ENCODE results near the gene ADARB2.
"Not testable (repeated sequence)": the region's sequence is repeated elsewhere in the genome, so short reads cannot be mapped to it uniquely, and the experiment has no call there.

Gene ADARB2

DNA sequence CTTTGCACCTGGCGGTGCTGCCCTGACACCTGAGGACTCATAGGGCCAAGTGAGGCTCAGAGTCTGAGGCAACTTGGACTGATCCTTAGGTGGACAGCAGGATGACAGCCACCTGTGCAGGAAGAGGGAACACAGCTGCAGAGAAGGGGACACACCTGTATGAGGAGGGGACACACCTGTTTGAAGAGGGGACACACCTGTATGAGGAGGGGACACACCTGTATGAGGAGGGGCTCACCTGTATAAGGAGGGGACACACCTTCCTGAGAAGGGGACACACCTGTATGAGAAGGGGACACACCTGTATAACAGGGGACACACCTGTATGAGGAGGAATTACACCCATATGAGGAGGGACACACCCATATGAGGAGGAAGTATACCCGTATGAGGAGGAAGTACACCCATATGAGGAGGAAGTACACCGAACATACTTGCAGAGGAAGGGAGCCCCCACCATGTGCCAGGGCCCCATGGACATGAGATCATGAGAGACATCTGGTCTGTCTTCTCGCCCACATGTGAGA is 285.9 kb downstream of the ADARB2 start:
- DNase-seq, result no peak

DNA sequence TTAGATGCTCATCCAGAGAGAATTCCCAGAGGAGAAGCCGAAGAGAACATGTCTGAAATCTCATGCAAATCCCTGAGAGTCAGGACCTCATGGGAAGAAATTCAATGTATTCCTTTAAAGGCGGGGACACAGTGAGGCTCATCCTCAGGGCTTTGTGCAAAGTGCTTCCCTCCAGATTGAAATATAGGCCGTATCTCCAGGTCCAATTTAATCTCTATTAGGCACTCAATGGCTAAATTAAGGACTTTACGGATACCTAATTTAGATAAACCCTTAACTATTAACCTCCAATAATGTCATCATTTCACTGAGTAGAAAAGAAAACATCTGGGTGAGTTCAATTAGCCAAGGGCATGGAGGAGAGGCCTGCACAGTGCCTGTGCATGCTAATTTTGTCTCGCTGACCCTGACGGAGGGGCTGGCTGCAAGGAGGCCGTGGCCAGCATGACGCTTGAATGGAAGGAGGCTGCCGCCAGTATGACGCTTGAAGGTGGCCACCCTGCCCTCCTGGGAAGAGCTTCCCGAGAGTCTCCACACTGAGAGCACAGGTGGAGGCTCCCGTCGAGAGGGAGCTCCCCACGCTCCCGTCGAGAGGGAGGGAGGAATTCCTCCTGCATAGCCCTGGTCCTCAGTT is 287.6 kb downstream of the ADARB2 start:
- DNase-seq, result no peak

GRCh38 chr10:1449021-1449420 is 288.3 kb downstream of the ADARB2 start:
- DNase-seq, result no peak

- DNase-seq, result no peak
Observed at GRCh38 chr10:1448252-1448930, 288.9 kb downstream of the ADARB2 start.

DNA sequence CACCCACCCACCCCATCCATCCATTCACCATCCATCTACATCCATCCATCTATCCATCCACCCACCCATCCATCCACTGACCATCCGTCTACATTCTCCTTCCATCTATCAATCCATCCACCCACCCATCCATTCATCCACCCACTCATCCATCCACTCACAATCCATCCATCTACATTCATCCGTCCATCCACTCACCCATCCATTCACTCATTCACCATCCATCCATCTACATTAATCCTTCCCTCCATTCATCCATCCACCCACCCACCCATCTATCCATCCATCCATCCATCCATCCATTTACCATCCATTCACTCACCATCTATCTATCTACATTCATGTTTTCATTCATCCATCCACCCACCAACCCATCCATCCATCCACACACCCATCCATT is 292.5 kb downstream of the ADARB2 start:
- DNase-seq, result no peak

GRCh38 chr10:1440897-1441296 is 296.4 kb downstream of the ADARB2 start:
- no peak for DNase-seq

- DNase-seq, result no peak
Observed at GRCh38 chr10:1434912-1435692, 302.2 kb downstream of the ADARB2 start.

DNA sequence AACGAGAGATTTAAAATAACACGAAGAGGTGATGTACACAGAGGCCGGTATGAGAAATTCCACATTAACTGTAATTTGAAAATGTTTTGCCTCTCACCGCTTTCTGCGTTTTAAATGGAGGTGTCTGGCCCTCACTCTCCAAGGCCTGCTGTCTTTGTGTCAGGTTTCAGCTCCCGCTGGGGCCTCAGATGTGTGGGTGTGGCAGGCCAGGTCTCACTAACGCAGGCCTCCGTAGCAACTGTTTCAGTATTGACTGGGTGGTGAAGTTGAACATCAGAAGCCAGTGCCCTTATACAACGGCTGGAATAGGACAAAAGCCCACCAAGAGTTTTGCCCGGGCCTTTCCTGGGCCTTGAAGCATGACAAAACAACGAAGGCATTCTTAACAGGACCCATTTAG is 303.1 kb downstream of the ADARB2 start:
- no peak for DNase-seq

DNA sequence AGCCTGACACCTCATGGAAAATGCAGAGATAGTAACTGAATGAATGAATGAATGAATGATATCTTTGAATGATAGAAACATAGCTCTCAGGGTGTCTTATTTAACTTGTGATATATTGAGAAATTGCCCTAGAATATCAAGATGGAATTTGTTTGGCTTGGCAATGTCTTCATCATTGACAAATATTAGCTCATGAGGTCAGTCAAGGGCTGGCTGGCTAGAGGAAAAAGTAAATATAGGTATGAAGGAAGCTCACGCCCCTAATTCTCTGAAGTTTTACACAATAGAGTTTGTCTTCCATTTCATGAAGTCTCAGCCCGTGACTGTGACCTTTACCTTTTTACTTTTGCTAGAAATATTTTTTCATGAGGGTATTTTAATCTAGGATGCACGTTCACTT is 305.2 kb downstream of the ADARB2 start:
- no peak for DNase-seq

GRCh38 chr10:1431229-1431628 is 306.1 kb downstream of the ADARB2 start:
- no peak for DNase-seq

DNA sequence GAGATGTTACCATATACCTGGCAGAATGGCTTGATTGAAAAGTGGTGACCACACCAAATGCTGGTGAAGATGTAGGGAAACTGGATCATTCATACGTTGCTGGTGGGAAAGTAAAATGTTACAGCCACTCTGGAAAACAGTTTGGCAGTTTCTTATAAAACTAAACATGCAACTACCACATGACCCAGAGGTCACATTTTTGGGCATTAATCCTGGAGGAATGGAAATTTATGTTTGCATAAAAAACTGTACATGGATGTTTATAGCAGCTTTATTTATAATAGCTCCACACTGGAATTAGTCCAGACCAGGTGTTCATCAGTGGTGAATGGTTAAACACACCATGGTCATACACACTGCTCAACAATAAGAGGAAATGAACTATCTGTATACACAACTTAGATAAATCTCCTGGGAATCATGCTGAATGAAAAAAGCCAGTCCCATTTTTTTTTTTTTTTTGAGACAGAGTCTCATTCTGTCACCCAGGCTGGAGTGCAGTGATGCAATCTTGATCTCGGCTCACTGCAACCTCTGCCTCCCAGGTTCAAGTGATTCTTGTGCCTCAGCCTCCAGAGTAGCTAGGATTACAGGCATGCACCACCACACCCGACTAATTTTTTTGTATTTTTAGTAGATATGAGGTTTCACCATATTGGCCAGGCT is 309.7 kb downstream of the ADARB2 start:
- not testable (repeated sequence) for DNase-seq

DNA sequence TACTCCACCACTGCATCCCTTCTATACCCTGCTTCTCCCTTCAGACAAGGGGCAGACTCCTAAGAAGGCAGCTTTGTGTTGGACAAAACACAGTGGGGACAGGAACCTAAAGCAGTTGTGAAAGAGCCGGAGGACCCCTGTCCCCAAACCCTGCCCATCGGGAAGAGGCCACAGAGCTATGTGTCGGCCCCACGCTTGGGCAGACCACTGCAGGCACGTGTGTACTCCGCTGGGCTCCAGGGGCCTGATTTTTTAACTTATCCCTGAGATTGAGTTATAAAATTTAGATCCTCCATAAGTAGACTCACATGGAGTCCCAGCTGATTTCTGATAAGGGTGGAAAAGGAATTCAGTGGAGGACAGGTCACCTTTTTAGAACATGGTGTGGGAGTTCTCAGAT is 310.5 kb downstream of the ADARB2 start:
- DNase-seq, result no peak

DNA sequence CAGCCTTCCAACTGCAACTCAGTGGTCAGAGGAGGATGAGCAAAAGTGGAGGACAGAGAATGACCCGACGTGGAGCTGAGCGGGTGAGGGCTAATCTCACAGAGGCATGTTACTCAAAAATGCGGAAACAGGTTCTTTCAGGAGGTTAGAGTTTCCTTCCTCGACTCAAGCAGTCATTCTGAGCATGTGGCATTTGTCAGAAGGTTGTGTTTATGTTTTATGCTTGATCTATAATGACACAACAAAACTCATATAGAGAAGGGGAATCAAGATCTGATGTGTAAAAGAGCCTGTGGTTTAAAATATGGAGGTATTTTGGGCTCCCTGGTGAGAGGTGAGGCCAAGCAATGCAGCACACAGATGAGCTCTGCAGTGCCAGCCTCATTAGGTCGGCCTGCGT is 311.4 kb downstream of the ADARB2 start:
- DNase-seq, result no peak

- no peak for DNase-seq
Observed at GRCh38 chr10:1424648-1425047, 312.7 kb downstream of the ADARB2 start.

DNA sequence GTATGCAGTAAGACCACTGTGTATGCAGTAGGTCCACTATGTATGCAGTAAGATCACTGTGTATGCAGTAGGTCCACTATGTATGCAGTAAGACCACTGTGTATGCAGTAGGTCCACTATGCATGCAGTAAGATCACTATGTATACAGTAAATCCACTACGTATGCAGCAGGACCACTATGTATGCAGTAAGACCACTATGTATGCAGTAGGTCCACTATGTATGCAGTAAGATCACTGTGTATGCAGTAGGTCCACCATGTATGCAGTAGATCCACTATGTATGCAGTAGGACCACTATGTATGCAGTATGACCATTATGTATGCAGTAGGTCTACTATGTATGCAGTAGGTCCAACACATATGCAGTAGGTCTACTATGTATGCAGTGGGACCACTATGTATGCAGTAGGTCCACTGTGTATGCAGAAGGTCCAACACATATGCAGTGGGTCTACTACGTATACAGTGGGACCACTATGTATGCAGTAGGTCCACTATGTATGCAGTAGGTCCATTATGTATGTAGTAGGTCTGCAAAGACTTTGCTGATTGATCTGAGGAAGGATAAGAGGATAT is 313.6 kb downstream of the ADARB2 start:
- DNase-seq, result no peak

GRCh38 chr10:1422275-1422674 is 315.1 kb downstream of the ADARB2 start:
- DNase-seq, result no peak

DNA sequence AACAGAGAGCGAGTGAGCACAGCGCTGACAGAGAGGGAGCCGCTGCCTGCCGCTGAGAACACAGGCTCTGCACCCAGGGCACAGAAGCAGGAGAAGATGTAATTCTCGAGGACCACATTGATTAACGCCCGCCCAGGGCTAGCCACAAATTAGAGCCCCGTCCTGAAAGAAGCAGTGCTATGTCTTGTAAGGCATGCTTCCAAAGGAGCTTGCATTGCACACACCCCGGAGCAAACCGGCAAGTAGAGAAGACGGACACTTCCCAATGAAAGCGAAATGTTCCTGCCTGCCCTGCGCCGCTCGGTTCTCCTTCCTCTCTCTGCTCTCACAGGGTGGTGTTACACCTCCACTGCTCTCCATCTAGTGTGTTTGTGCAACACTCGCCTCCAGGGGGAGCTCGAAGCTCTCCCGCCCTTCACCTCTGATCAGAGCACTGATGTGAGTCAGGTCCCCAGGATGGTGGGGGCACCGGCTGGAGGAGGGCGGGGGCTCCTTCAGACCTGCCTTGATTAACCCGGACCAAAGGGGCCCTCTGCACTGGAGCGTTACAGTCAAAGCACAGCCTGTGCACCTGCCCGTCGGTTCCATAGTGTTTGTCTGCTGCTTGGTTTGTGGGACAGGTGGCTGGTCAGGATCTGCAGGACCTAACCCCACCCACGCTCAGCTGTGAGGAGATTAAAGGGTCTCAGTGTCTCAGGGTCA is 316.5 kb downstream of the ADARB2 start:
- DNase-seq, result peak; percentile 64

GRCh38 chr10:1419796-1420610 is 317.3 kb downstream of the ADARB2 start:
- no peak for DNase-seq

DNA sequence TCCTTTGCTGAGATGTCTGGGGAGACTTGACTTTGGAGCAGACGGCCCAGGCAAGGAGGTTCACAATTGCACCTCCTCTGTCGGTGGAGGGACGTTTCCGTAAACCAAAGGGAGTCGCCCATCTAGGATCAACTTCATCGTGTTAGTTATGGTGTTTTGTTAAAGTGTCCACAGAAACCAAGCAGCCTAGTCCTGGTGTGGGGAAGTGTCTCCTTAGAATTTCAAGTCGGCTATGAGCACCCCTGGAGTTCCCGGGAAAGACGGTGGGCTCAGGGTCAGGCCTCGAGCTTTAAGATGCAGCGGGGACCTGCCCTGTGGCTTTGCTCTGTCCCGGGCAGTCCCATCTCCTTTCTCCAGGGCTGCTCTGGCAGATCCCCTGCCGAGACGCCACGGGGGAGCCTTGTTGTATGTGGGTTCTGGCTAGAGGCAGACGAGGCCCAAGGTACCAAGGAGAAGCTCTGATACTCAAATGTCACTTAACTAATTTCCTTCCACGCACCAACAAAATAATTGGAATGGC is 319.2 kb downstream of the ADARB2 start:
- DNase-seq, result no peak

DNA sequence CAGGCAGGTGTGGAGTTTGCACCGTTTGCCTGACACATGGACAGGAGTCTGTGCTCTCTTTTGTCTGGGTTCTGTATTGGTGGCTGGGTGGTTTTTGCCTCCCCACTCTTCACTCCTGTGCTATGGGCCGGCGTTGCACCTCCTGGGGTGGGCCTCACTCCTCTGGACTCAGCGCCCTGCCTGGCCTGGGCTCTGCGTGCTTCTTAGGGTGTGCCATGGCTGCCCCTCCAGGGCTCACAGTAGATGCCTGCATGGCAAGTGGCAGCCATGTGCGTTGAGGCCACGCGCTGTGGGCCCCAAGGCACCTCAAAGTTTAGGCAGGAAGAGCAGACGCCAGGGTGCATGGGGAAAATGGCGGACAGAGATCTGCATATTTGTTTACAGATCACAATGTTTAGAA is 319.8 kb downstream of the ADARB2 start:
- DNase-seq, result no peak

GRCh38 chr10:1416456-1417037 is 320.8 kb downstream of the ADARB2 start:
- no peak for DNase-seq

All from activated CD4-positive, CD25-positive, alpha-beta regulatory T cell treated with anti-CD3 and anti-CD28 coated beads, Interleukin-2, amount 50 U/mL, for 72 hours (primary cell).